HFFc6 (cell line): ENCODE measurements around the gene STRN4. TPM values are rescaled to one million over a fixed set of nuclear protein-coding genes. Genes with fewer than 3 reads are reported as not detected.

Experiments used
- DNase-seq: peaks from one replicate; pipeline ENCODE4 v3.0.0-alpha.2; 2018
- H3K27ac Mint-ChIP-seq: 2 replicates; pipeline ENCODE4 v1.8.0; 2020; ENCODE audit warnings: mild to moderate bottlenecking, mixed read lengths
- H3K27me3 Mint-ChIP-seq: 2 replicates; pipeline ENCODE4 v1.8.0; 2021; ENCODE audit warnings: mild to moderate bottlenecking, moderate library complexity, mixed read lengths; ENCODE audit not compliant: insufficient read depth
- H3K36me3 Mint-ChIP-seq: 2 replicates; pipeline ENCODE4 v1.8.0; 2021; ENCODE audit warnings: low read depth, mixed read lengths
- H3K4me1 Mint-ChIP-seq: 2 replicates; pipeline ENCODE4 v1.8.0; 2020; ENCODE audit warnings: low read depth, mixed read lengths
- H3K4me3 Mint-ChIP-seq: 2 replicates; pipeline ENCODE4 v1.8.0; 2020; ENCODE audit warnings: mild to moderate bottlenecking, moderate library complexity, mixed read lengths
- H3K9me3 Mint-ChIP-seq: 2 replicates; pipeline ENCODE4 v1.8.0; 2020; ENCODE audit warnings: mild to moderate bottlenecking, mixed read lengths
- CTCF ChIP-seq: fragments of 200-600 bp; sonication (generic); IDR thresholded peaks from 2 replicates; pipeline ENCODE4 v1.5.0; 2021; ENCODE audit warnings: antibody characterized with exemption, mild to moderate bottlenecking
- total RNA-seq, 6 experiments: library from RNA; stranded (reverse); fragmentation: NEBNext Ultra II Directional; extraction: Animal tissue kit (Norgen Biotek cat#: 25700); gene quantifications; 2 replicates in 1 of 6; 3 replicates in 5 of 6; pipeline ENCODE4 v1.2.3, GENCODE V29; 2021

Gene STRN4
- total RNA-seq, 6 experiments from 2014 or later = 53.6 to 60.8 (median 58.3) TPM

DNA sequence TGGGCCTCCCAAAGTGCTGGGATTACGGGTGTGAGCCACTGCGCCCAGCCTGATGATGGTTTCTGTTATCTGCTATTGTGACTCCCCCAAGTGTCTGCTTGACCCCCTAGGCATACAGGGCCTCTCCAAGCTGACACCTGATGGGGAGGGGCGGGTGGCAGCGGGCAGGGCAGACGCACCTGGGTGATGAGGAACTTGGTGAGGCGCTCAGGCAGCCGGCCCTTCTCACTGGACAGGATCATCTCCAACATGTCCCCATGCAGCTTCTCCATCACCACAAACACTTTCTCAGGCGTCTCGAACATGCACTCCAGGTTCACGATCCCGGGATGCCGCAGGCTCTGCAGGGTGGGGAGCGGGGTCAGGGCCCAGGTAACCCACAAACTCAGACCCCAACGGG is 56.9 kb downstream of the STRN4 start:
- Mint-ChIP-seq H3K4me1 (no peaks in the 10 kb centered on the region), H3K4me3 (no peak overlapping the region), H3K36me3 (peaks cover 36% of the 10 kb centered on the region), H3K9me3 (no peaks in the 10 kb centered on the region), H3K27ac (no peak overlapping the region), H3K27me3 (no peaks in the 10 kb centered on the region; the same call in 1 of the 2 replicates)
- no peak for DNase-seq
- no peak for TF ChIP-seq CTCF

DNA sequence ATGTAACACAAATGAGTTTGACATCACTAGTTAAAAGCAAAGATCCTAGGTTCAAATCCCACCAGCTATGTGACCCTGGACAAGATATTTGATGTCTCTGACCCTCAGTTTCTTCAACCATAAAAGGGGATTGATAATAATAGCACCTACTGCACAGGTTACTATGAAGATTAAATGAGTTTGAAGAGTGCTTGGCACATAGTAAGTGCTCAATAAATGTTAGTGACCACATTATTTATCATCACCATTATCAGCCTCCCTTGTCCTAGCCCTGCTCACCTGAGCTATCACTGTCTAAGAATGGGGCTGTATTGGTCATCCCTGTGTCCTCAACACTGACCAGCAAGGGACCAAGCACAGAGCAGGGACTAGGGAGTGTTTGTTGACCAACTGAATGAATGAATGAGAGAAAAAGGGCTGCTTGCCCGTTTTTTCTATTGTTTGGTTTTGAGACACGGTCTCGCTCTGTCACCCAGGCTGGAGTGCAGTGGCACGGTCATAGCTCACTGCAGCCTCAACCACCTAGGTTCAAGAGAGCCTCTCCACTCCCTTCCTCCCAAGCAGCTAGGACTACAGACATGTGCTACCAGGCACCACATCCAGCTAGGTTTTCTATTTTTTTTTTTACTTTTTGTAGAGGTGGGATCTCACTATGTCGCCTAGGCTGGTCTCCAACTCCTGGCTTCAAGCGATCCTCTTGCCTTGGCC is 58.7 kb downstream of the STRN4 start:
- Mint-ChIP-seq H3K4me1 (no peaks in the 10 kb centered on the region), H3K27me3 (no peaks in the 10 kb centered on the region; the same call in 1 of the 2 replicates), H3K4me3 (no peak overlapping the region), H3K36me3 (peaks cover 33% of the 10 kb centered on the region), H3K27ac (no peak overlapping the region), H3K9me3 (no peaks in the 10 kb centered on the region)
- no peak for DNase-seq
- no peak for TF ChIP-seq CTCF

- H3K27ac Mint-ChIP-seq = no peak overlapping the region
- H3K36me3 Mint-ChIP-seq = peaks cover 9% of the 10 kb centered on the region
- no peak overlapping the region for H3K4me3 Mint-ChIP-seq
- no peaks in the 10 kb centered on the region; the same call in none of the 2 replicates for H3K27me3 Mint-ChIP-seq
- no peaks in the 10 kb centered on the region for H3K4me1 Mint-ChIP-seq
- no peak for TF ChIP-seq CTCF
- no peak for DNase-seq
- no peaks in the 10 kb centered on the region for H3K9me3 Mint-ChIP-seq
These were observed 61.1 kb downstream of the STRN4 start for GRCh38 chr19:46685189-46685588.

GRCh38 chr19:46678110-46678732 is 68.0 kb downstream of the STRN4 start:
- peaks cover 25% of the 10 kb centered on the region for H3K36me3 Mint-ChIP-seq
- no peak for DNase-seq
- no peak overlapping the region for H3K27ac Mint-ChIP-seq
- no peaks in the 10 kb centered on the region for H3K4me1 Mint-ChIP-seq
- H3K4me3 Mint-ChIP-seq = no peak overlapping the region
- no peaks in the 10 kb centered on the region; the same call in none of the 2 replicates for H3K27me3 Mint-ChIP-seq
- H3K9me3 Mint-ChIP-seq = no peaks in the 10 kb centered on the region
- no peak for TF ChIP-seq CTCF

DNA sequence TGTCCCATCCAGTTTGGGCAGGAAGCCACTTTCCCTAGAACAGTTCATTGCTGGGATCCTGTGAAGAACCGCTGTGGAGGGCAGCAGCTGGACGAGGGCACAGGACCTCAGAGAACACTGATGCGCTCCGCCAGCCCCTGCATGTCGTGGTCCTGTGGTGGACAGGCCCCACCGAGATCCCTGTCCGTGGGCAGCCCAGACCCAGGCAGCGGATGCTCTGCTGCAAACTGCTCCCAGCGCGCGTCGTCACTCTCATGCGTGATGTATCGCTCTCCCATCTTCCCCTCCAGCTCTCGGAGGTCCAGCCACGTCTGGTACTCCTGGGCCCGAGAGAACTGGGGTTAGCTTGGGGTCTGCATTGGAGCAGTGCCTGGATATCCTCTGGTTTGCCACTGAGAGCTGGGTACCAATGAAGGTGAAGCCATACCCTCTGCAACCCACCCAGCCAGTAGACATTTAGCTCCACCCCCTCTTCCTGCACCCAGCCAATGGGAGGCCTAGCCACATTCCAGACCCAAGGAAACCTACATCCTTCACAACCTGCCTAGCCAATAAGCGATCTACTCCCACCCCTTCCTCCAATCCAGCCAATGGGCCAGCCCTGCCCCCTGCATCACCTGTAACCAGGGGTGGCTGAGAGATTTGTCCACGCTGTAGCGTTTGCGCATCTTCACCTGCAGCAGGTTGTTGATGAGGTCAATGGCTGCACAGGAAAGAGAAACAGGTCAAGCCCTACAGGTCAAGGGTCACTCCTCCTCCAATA is 71.7 kb downstream of the STRN4 start:
- Mint-ChIP-seq H3K4me1 (peaks cover 20% of the 10 kb centered on the region), H3K4me3 (no peak overlapping the region), H3K27me3 (no peaks in the 10 kb centered on the region; the same call in 1 of the 2 replicates), H3K9me3 (no peaks in the 10 kb centered on the region), H3K27ac (no peak overlapping the region), H3K36me3 (peaks cover 29% of the 10 kb centered on the region)
- no peak for TF ChIP-seq CTCF
- no peak for DNase-seq
